ENCODE data around the gene ZNRF3.

- TF ChIP-seq, protein P1, sequence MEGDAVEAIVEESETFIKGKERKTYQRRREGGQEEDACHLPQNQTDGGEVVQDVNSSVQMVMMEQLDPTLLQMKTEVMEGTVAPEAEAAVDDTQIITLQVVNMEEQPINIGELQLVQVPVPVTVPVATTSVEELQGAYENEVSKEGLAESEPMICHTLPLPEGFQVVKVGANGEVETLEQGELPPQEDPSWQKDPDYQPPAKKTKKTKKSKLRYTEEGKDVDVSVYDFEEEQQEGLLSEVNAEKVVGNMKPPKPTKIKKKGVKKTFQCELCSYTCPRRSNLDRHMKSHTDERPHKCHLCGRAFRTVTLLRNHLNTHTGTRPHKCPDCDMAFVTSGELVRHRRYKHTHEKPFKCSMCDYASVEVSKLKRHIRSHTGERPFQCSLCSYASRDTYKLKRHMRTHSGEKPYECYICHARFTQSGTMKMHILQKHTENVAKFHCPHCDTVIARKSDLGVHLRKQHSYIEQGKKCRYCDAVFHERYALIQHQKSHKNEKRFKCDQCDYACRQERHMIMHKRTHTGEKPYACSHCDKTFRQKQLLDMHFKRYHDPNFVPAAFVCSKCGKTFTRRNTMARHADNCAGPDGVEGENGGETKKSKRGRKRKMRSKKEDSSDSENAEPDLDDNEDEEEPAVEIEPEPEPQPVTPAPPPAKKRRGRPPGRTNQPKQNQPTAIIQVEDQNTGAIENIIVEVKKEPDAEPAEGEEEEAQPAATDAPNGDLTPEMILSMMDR (IDR thresholded peaks at IDR 0.05) = no peak
- TF ChIP-seq EP300 (IDR thresholded peaks at IDR 0.05) (no peak), POLR2A (IDR thresholded peaks at IDR 0.05) (no peak)
Measured at GRCh38 chr22:29003552-29003951, 120.2 kb downstream of the ZNRF3 start.
